A549 (cell line): ENCODE results near the gene LTB. TPM values are rescaled to one million over a fixed set of nuclear protein-coding genes. Genes with fewer than 3 reads are reported as not detected.

Source experiments
- ATAC-seq, 2 experiments: fragments of 200-7000 bp in 1 of 2; fragments of >200 bp in 1 of 2; cut with Nextera tagmentation in 1 of 2; cut with Tn5 transposase in 1 of 2; 3 replicates each; pipeline versions ENCODE4 v1.8.0 to v1.9.1; 2018 to 2020; ENCODE audit warnings: mild to moderate bottlenecking in 1 of 2, moderate library complexity in 1 of 2
- CTCF ChIA-PET: fragments of 300-600 bp; sonication (Branson Sonifier 250); formaldehyde crosslinking; extraction: SDS; loops from one replicate; lab custom pipeline; 2021; ENCODE audit warnings: antibody characterized with exemption, inconsistent platforms; lab: Yijun Ruan, JAX
- POLR2A ChIA-PET: fragments of 350-600 bp; formaldehyde crosslinking; extraction: SDS; loops from one replicate; lab custom pipeline; 2021; ENCODE audit warnings: antibody characterized with exemption, inconsistent platforms; lab: Yijun Ruan, JAX
- DNase-seq, 2 experiments: peaks; one replicate each; pipeline versions ENCODE4 v3.0.0 to v3.0.0-alpha.2; 2011 to 2016; ENCODE audit warnings: low read depth in 1 of 2, low spot score in 1 of 2
- FAIRE-seq: peaks from 2 replicates; lab custom pipeline; 2011; peaks lifted over from hg19 to GRCh38; lab: Jason Lieb, UNC
- H3K27ac ChIP-seq, 2 experiments: fragments of >200 bp; sonication (Bioruptor Twin); formaldehyde crosslinking; 3 replicates each; pipeline ENCODE4 v1.5.1; 2016 to 2017
- H3K4me1 ChIP-seq: fragments of >200 bp; sonication (Bioruptor Twin); formaldehyde crosslinking; 3 replicates; pipeline ENCODE4 v1.6.1; 2016
- H3K4me2 ChIP-seq: fragments of >200 bp; sonication (Bioruptor Twin); formaldehyde crosslinking; 3 replicates; pipeline ENCODE4 v1.6.1; 2016
- H3K4me3 ChIP-seq: fragments of >200 bp; sonication (Bioruptor Twin); formaldehyde crosslinking; 3 replicates; pipeline ENCODE4 v1.5.1; 2016
- H3K9me3 ChIP-seq: fragments of >200 bp; sonication (Bioruptor Twin); formaldehyde crosslinking; 3 replicates; pipeline ENCODE4 v1.6.1; 2016
- BHLHE40 ChIP-seq: IDR thresholded peaks from 2 replicates; pipeline ENCODE4 v1.6.1; 2012; ENCODE audit warnings: low read depth, low read length, inconsistent platforms
- CBX2 ChIP-seq: fragments of 200-600 bp; sonication (generic); IDR thresholded peaks from 2 replicates; pipeline ENCODE4 v1.6.1; 2016; ENCODE audit warnings: low read depth, mild to moderate bottlenecking, borderline replicate concordance
- CBX8 ChIP-seq: fragments of 200-600 bp; sonication (generic); IDR thresholded peaks from 2 replicates; pipeline ENCODE4 v1.6.1; 2016
- CEBPB ChIP-seq, 2 experiments: fragments of >200 bp in 1 of 2; sonication (Bioruptor Twin) in 1 of 2; formaldehyde crosslinking in 1 of 2; IDR thresholded peaks; 2 replicates each; pipeline ENCODE4 v1.6.1; 2012 to 2016
- CHD2 ChIP-seq: fragments of 150-350 bp; IDR thresholded peaks from 2 replicates; pipeline ENCODE4 v1.6.1; 2014; ENCODE audit warnings: low read length; ENCODE audit not compliant: partially characterized antibody
- CHD4 ChIP-seq: fragments of 200-600 bp; sonication (generic); IDR thresholded peaks from 2 replicates; pipeline ENCODE4 v1.6.1; 2016; ENCODE audit warnings: antibody characterized with exemption, mild to moderate bottlenecking, borderline replicate concordance
- EHF ChIP-seq: fragments of 250-450 bp; sonication (Bioruptor Pico); IDR thresholded peaks from 2 replicates; pipeline ENCODE4 v1.5.0; 2020; ENCODE audit warnings: mild to moderate bottlenecking
- EHMT2 ChIP-seq: fragments of 200-600 bp; sonication (generic); IDR thresholded peaks from 2 replicates; pipeline ENCODE4 v1.6.1; 2016; ENCODE audit warnings: antibody characterized with exemption, low read depth, mild to moderate bottlenecking, moderate library complexity
- ESRRA ChIP-seq: fragments of 150-350 bp; IDR thresholded peaks from 2 replicates; pipeline ENCODE4 v1.6.1; 2014; ENCODE audit warnings: mild to moderate bottlenecking, low read length, borderline replicate concordance
- FOSB ChIP-seq: fragments of 250-450 bp; sonication (Bioruptor Pico); IDR thresholded peaks from 2 replicates; pipeline ENCODE4 v1.5.0; 2020; ENCODE audit warnings: mild to moderate bottlenecking, moderate library complexity
- FOXS1 ChIP-seq: fragments of 250-450 bp; sonication (Bioruptor Pico); IDR thresholded peaks from 2 replicates; pipeline ENCODE4 v1.5.0; 2020; ENCODE audit warnings: mild to moderate bottlenecking, moderate library complexity
- HDAC2 ChIP-seq: fragments of 200-600 bp; sonication (generic); IDR thresholded peaks from 2 replicates; pipeline ENCODE4 v1.6.1; 2016
- HOXA7 ChIP-seq: fragments of 250-450 bp; sonication (Bioruptor Pico); IDR thresholded peaks from 2 replicates; pipeline ENCODE4 v1.5.0; 2020; ENCODE audit warnings: mild to moderate bottlenecking, moderate library complexity
- HOXB13 ChIP-seq: fragments of 250-450 bp; sonication (Bioruptor Pico); IDR thresholded peaks from 2 replicates; pipeline ENCODE4 v1.5.0; 2020; ENCODE audit warnings: low read depth, mild to moderate bottlenecking, moderate library complexity
- JUN ChIP-seq, 2 experiments: fragments of >200 bp; sonication (Bioruptor Twin); formaldehyde crosslinking; IDR thresholded peaks; 2 replicates in 1 of 2; 3 replicates in 1 of 2; pipeline ENCODE4 v1.6.1; 2016 to 2017
- JUNB ChIP-seq: fragments of >200 bp; sonication (Bioruptor Twin); formaldehyde crosslinking; IDR thresholded peaks from 2 replicates; pipeline ENCODE4 v1.6.1; 2016
- KDM5A ChIP-seq: fragments of 200-600 bp; sonication (generic); IDR thresholded peaks from 2 replicates; pipeline ENCODE4 v1.6.1; 2016; ENCODE audit warnings: antibody characterized with exemption, mild to moderate bottlenecking
- NFE2L2 ChIP-seq: fragments of 150-350 bp; conservative IDR thresholded peaks from 2 replicates; pipeline ENCODE4 v1.6.1; 2014; ENCODE audit warnings: low read length
- NPAS2 ChIP-seq: fragments of 250-450 bp; sonication (Bioruptor Pico); IDR thresholded peaks from 2 replicates; pipeline ENCODE4 v1.8.0; 2022; ENCODE audit warnings: mild to moderate bottlenecking, moderate library complexity, borderline replicate concordance
- PHF8 ChIP-seq: fragments of 200-600 bp; sonication (generic); IDR thresholded peaks from 2 replicates; pipeline ENCODE4 v1.6.1; 2016; ENCODE audit warnings: low read depth, mild to moderate bottlenecking, antibody characterized with exemption, moderate library complexity, borderline replicate concordance
- POLR2A ChIP-seq: IDR thresholded peaks from 2 replicates; pipeline ENCODE4 v1.6.1; 2012; ENCODE audit warnings: mild to moderate bottlenecking, low read length
- POLR2AphosphoS2 ChIP-seq: conservative IDR thresholded peaks from 2 replicates; pipeline ENCODE4 v1.6.1; 2012; ENCODE audit warnings: low read length, improper control_type of control experiment, inconsistent platforms
- RAD21 ChIP-seq, 2 experiments: fragments of >200 bp in 1 of 2; sonication (Bioruptor Twin) in 1 of 2; formaldehyde crosslinking in 1 of 2; IDR thresholded peaks in 1 of 2; conservative IDR thresholded peaks in 1 of 2; 2 replicates in 1 of 2; 3 replicates in 1 of 2; pipeline ENCODE4 v1.6.1; 2012 to 2018; ENCODE audit warnings: inconsistent platforms in 1 of 2
- RCOR1 ChIP-seq: fragments of 150-350 bp; IDR thresholded peaks from 2 replicates; pipeline ENCODE4 v1.6.1; 2014; ENCODE audit warnings: antibody characterized with exemption, low read length, low read depth
- RFX5 ChIP-seq: fragments of 450-650 bp; IDR thresholded peaks from 2 replicates; pipeline ENCODE4 v1.7.1; 2014; ENCODE audit warnings: antibody characterized with exemption, mild to moderate bottlenecking, moderate library complexity
- RNF2 ChIP-seq: fragments of 200-600 bp; sonication (generic); IDR thresholded peaks from 2 replicates; pipeline ENCODE4 v1.6.1; 2016; ENCODE audit warnings: low read depth, mild to moderate bottlenecking, antibody characterized with exemption, moderate library complexity, borderline replicate concordance
- SMC3 ChIP-seq: fragments of >200 bp; sonication (Bioruptor Twin); formaldehyde crosslinking; IDR thresholded peaks from 3 replicates; pipeline ENCODE4 v1.6.1; 2018; ENCODE audit warnings: inconsistent platforms
- ZSCAN20 ChIP-seq: fragments of 250-450 bp; sonication (Bioruptor Pico); IDR thresholded peaks from 2 replicates; pipeline ENCODE4 v1.8.0; 2022; ENCODE audit warnings: mild to moderate bottlenecking, moderate library complexity
- WGBS: methylation state at CpG from one replicate; pipeline ENCODE4 v1.1.6; 2017; ENCODE audit errors: missing lambda C conversion rate; 5-methylcytosine and 5-hydroxymethylcytosine counted together
- polyA plus RNA-seq, 4 experiments: library from polyadenylated mRNA; depleted of rRNA in 3 of 4; stranded (reverse); fragments of >200 nt; fragmentation: RNase III in 1 of 4; extraction: RNeasy Plus Mini Kit Qiagen cat#74134 plus additional on column Dnase treatment in 1 of 4; gene quantifications; 2 replicates in 3 of 4; 3 replicates in 1 of 4; pipeline ENCODE4 v1.2.3, GENCODE V29; 2011 to 2017
- TF ChIP-seq, protein P1 (sequence below): IDR thresholded peaks from 2 replicates; pipeline ENCODE4 v1.6.1; 2012
- TF ChIP-seq, protein P2 (sequence below): fragments of 450-650 bp; IDR thresholded peaks from 2 replicates; pipeline ENCODE4 v1.6.1; 2014; ENCODE audit warnings: antibody characterized with exemption
- TF ChIP-seq, protein P3 (sequence below): IDR thresholded peaks from 2 replicates; pipeline ENCODE4 v1.6.1; 2012; ENCODE audit warnings: low read depth, borderline replicate concordance
- TF ChIP-seq, protein P4 (sequence below): fragments of 150-350 bp; IDR thresholded peaks from 2 replicates; pipeline ENCODE4 v1.6.1; 2014; ENCODE audit warnings: low read depth, mild to moderate bottlenecking, low read length
- TF ChIP-seq, protein P5 (sequence below): IDR thresholded peaks from 2 replicates; pipeline ENCODE4 v1.6.1; 2012
- TF ChIP-seq, protein P6 (sequence below): fragments of >200 bp; sonication (Bioruptor Twin); formaldehyde crosslinking; IDR thresholded peaks from 3 replicates; pipeline ENCODE4 v1.5.1; 2016
- TF ChIP-seq, protein P7 (sequence below): fragments of >200 bp; sonication (Bioruptor Twin); formaldehyde crosslinking; IDR thresholded peaks from 2 replicates; pipeline ENCODE4 v1.6.1; 2016

The LTB gene
- polyA plus RNA-seq, 2 of the 4 experiments (the other 2 are of a cell fraction): 0.14 to 0.26 TPM

DNA sequence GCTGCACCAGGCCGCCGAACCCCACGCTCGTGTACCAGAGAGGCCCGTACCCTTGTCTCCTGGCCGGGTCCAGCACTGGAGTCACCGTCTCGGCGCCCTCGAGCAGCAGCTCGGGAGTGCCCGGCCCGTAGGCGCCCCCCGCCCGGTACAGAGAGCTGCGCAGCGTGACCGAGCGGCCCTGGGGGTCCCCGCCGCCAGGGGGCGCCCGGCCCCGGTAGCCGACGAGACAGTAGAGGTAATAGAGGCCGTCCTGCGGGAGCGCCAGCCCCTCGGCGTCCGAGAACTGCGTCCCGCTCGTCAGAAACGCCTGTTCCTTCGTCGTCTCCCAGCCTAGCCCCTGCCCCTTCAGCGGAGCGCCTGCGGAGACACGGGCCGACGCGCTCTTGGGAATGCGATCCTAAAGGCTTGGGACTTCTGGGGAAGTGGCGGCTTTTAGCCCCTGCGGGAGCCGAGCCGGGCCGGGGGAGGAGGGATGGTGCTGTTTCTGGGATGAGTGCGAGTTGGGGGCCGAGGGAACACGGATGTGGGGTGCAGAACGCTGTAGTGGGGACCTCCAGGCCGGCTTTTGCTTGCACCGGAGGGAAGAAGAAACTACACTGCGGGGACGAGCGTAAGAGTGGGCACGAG lies 1.3 kb downstream of the LTB start:
- DNase-seq (peak; percentile 64 to 68), FAIRE-seq (no peak), ATAC-seq (peak; percentile 94 to 99)
- Histone ChIP-seq H3K4me3 (peak overlapping the region; percentile 63), H3K27ac (peak overlapping the region; percentile 73 to 94), H3K4me2 (peak overlapping the region; percentile 86), H3K9me3 (no peaks in the 10 kb centered on the region), H3K4me1 (peaks cover 6% of the 10 kb centered on the region; the same call in 1 of the 3 replicates)
- ChIA-PET CTCF (interaction anchor here (0.6 to 18.3 kb wide), 17 partner anchors 11 to 200 kb away, joined by 3 to 338 read pairs (median 5); partner anchors contain the start of genes ATP6V1G2, LTA, NCR3 and NFKBIL1), POLR2A (interaction anchor here (0.8 to 1.0 kb wide), 2 partner anchors 18 to 234 kb away, joined by 3 to 4 read pairs; partner anchors contain the start of genes HSPA1A and HSPA1L)
- 7% methylated on average over 13 of the region's 62 CpGs for WGBS
- TF ChIP-seq NPAS2 (CRISPR knock-in tag): no peak
- no peak for TF ChIP-seq CHD2
- TF ChIP-seq BHLHE40: no peak
- peak; percentile 39; the same call in 1 of the 2 replicates for TF ChIP-seq PHF8
- TF ChIP-seq CEBPB (IDR thresholded peaks at IDR 0.05): no peak
- no peak for TF ChIP-seq POLR2AphosphoS2
- TF ChIP-seq, protein P1, sequence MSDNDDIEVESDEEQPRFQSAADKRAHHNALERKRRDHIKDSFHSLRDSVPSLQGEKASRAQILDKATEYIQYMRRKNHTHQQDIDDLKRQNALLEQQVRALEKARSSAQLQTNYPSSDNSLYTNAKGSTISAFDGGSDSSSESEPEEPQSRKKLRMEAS: peak; percentile 79
- TF ChIP-seq RAD21 (conservative IDR thresholded peaks at IDR 0.05 in 1 of 2, IDR thresholded peaks at IDR 0.05 in 1 of 2): peak; percentile 22 to 58; a peak in 4 of 5 replicates
- no peak for TF ChIP-seq KDM5A
- no peak for TF ChIP-seq ESRRA
- TF ChIP-seq SMC3: peak; percentile 76
- no peak for TF ChIP-seq RNF2
- no peak for TF ChIP-seq EHMT2
- no peak for TF ChIP-seq FOXS1
- no peak for TF ChIP-seq FOSB (CRISPR knock-in tag)
- TF ChIP-seq, protein P2, sequence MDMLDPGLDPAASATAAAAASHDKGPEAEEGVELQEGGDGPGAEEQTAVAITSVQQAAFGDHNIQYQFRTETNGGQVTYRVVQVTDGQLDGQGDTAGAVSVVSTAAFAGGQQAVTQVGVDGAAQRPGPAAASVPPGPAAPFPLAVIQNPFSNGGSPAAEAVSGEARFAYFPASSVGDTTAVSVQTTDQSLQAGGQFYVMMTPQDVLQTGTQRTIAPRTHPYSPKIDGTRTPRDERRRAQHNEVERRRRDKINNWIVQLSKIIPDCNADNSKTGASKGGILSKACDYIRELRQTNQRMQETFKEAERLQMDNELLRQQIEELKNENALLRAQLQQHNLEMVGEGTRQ: no peak
- TF ChIP-seq NFE2L2: no peak
- TF ChIP-seq, protein P3, sequence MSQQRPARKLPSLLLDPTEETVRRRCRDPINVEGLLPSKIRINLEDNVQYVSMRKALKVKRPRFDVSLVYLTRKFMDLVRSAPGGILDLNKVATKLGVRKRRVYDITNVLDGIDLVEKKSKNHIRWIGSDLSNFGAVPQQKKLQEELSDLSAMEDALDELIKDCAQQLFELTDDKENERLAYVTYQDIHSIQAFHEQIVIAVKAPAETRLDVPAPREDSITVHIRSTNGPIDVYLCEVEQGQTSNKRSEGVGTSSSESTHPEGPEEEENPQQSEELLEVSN: 0 out of 2 replicates have a peak, but pooled peaks have one; percentile 28
- TF ChIP-seq RFX5: no peak
- TF ChIP-seq CHD4: no peak
- no peak for TF ChIP-seq EHF (CRISPR knock-in tag)
- TF ChIP-seq, protein P4, sequence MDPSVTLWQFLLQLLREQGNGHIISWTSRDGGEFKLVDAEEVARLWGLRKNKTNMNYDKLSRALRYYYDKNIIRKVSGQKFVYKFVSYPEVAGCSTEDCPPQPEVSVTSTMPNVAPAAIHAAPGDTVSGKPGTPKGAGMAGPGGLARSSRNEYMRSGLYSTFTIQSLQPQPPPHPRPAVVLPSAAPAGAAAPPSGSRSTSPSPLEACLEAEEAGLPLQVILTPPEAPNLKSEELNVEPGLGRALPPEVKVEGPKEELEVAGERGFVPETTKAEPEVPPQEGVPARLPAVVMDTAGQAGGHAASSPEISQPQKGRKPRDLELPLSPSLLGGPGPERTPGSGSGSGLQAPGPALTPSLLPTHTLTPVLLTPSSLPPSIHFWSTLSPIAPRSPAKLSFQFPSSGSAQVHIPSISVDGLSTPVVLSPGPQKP: no peak
- TF ChIP-seq JUNB: no peak
- TF ChIP-seq HOXA7 (CRISPR knock-in tag): no peak
- peak in 1 of 2 experiments; percentile 27; a peak in 1 of 5 replicates for TF ChIP-seq JUN (IDR thresholded peaks at IDR 0.05)
- TF ChIP-seq CBX2: no peak
- TF ChIP-seq CBX8: no peak
- TF ChIP-seq RCOR1: no peak
- TF ChIP-seq, protein P5, sequence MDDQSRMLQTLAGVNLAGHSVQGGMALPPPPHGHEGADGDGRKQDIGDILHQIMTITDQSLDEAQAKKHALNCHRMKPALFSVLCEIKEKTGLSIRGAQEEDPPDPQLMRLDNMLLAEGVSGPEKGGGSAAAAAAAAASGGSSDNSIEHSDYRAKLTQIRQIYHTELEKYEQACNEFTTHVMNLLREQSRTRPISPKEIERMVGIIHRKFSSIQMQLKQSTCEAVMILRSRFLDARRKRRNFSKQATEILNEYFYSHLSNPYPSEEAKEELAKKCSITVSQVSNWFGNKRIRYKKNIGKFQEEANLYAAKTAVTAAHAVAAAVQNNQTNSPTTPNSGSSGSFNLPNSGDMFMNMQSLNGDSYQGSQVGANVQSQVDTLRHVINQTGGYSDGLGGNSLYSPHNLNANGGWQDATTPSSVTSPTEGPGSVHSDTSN: no peak
- TF ChIP-seq POLR2A: peak; percentile 44
- no peak for TF ChIP-seq HDAC2
- TF ChIP-seq HOXB13 (CRISPR knock-in tag): no peak
- TF ChIP-seq, protein P6, sequence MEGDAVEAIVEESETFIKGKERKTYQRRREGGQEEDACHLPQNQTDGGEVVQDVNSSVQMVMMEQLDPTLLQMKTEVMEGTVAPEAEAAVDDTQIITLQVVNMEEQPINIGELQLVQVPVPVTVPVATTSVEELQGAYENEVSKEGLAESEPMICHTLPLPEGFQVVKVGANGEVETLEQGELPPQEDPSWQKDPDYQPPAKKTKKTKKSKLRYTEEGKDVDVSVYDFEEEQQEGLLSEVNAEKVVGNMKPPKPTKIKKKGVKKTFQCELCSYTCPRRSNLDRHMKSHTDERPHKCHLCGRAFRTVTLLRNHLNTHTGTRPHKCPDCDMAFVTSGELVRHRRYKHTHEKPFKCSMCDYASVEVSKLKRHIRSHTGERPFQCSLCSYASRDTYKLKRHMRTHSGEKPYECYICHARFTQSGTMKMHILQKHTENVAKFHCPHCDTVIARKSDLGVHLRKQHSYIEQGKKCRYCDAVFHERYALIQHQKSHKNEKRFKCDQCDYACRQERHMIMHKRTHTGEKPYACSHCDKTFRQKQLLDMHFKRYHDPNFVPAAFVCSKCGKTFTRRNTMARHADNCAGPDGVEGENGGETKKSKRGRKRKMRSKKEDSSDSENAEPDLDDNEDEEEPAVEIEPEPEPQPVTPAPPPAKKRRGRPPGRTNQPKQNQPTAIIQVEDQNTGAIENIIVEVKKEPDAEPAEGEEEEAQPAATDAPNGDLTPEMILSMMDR: peak; percentile 84
- TF ChIP-seq ZSCAN20 (CRISPR knock-in tag): no peak
- TF ChIP-seq, protein P7, sequence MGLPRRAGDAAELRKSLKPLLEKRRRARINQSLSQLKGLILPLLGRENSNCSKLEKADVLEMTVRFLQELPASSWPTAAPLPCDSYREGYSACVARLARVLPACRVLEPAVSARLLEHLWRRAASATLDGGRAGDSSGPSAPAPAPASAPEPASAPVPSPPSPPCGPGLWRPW: no peak
